ENCODE measurements around the gene FUBP1.
"Not testable (repeated sequence)": the region's sequence is repeated elsewhere in the genome, so short reads cannot be mapped to it uniquely, and the experiment has no call there.

Gene FUBP1, protein sequence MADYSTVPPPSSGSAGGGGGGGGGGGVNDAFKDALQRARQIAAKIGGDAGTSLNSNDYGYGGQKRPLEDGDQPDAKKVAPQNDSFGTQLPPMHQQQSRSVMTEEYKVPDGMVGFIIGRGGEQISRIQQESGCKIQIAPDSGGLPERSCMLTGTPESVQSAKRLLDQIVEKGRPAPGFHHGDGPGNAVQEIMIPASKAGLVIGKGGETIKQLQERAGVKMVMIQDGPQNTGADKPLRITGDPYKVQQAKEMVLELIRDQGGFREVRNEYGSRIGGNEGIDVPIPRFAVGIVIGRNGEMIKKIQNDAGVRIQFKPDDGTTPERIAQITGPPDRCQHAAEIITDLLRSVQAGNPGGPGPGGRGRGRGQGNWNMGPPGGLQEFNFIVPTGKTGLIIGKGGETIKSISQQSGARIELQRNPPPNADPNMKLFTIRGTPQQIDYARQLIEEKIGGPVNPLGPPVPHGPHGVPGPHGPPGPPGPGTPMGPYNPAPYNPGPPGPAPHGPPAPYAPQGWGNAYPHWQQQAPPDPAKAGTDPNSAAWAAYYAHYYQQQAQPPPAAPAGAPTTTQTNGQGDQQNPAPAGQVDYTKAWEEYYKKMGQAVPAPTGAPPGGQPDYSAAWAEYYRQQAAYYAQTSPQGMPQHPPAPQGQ

DNA sequence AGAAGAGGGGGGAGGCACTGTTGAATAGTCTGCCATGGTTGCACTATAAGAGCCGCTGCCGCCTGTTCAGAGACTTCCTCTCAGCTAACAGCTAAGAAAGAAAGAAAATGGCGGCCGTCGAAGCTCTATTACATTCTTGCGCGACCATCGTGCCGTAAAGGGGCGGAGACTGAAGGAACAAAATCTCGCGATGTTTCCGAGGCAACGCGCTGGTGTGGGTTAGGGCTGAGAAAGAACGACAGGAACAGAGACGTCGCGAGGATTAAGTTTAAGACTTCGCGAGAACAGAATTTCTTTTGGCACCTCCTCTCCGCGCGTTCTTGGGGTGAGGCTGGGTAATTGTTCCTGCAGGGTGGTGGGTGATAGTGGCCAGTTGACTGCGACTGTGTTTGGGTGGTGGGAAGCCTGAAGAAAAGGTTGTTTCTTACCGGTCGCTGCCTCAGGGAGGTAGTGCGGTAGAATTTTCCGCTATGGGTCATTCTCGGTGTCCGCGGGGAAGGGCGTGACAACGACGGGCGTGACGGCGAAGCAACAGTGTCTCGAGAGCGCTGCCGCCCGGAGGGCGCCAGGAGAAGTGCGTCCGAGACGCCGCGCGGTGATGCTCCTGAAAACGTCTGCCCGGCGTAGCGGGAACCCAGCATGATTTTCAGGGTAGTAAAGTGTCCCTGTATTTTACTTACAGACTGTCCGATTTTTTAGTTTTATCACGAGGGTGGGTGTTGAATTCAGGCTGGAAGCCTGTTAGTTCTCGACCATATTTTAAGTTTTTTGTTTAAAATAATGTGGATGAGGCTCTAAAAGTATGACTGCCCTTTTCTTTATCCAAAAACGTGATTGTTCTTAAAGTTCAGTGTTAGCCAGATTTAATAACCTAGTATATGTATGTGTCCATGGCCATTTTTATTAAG is at the start of gene FUBP1:
Gene FUBP1, minus strand, starts transcription at position 104 of the 908 bp plus-strand sequence. Its CDS starts 68 bp downstream, at position 36.
- peak within 1 kb of the TSS; percentile 88 for H2AFZ ChIP-seq (ENCODE audit: low read length)
- peak within 1 kb of the TSS; percentile 98 for H3K27ac ChIP-seq (ENCODE audit: low read length)
- no peaks in the 10 kb centered on the region for H3K9me3 ChIP-seq (replicated peaks; ENCODE audit: insufficient read depth, low read length)
- peak within 1 kb of the TSS; percentile 98 for H3K9ac ChIP-seq (ENCODE audit: low read length)
- H3F3A ChIP-seq (ENCODE audit: insufficient read depth, low read length) = peaks cover 21% of the 10 kb centered on the region
- peaks cover 37% of the 10 kb centered on the region for H4K20me1 ChIP-seq (ENCODE audit: insufficient read depth, low read length)
- H3K36me3 ChIP-seq (replicated peaks; ENCODE audit: insufficient read depth, low read length) = peaks cover 6% of the 10 kb centered on the region; the same call in 1 of the 2 replicates
- no peaks in the 10 kb centered on the region for H3K27me3 ChIP-seq (replicated peaks; ENCODE audit: insufficient read depth, low read length)
- H3K4me1 ChIP-seq (ENCODE audit: low read length) = peaks cover 20% of the 10 kb centered on the region
- DNase-seq = peak; percentile 99
- peak within 1 kb of the TSS; percentile 82 for H3K4me3 ChIP-seq (ENCODE audit: low read length)
- H3K9me2 ChIP-seq (replicated peaks; ENCODE audit: insufficient read depth, low read length) = no peaks in the 10 kb centered on the region
- H3K79me2 ChIP-seq (ENCODE audit: low read length) = peaks cover 73% of the 10 kb centered on the region
- TF ChIP-seq, protein P1, sequence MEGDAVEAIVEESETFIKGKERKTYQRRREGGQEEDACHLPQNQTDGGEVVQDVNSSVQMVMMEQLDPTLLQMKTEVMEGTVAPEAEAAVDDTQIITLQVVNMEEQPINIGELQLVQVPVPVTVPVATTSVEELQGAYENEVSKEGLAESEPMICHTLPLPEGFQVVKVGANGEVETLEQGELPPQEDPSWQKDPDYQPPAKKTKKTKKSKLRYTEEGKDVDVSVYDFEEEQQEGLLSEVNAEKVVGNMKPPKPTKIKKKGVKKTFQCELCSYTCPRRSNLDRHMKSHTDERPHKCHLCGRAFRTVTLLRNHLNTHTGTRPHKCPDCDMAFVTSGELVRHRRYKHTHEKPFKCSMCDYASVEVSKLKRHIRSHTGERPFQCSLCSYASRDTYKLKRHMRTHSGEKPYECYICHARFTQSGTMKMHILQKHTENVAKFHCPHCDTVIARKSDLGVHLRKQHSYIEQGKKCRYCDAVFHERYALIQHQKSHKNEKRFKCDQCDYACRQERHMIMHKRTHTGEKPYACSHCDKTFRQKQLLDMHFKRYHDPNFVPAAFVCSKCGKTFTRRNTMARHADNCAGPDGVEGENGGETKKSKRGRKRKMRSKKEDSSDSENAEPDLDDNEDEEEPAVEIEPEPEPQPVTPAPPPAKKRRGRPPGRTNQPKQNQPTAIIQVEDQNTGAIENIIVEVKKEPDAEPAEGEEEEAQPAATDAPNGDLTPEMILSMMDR (IDR thresholded peaks at IDR 0.05; ENCODE audit: low read length) = peak; percentile 73
- TF ChIP-seq EZH2 (optimal IDR thresholded peaks at IDR 0.05; ENCODE audit: low read depth, low read length) (no peak), EZH2phosphoT487 (IDR thresholded peaks at IDR 0.05; ENCODE audit: low read length) (no peak)
- peak within 1 kb of the TSS; percentile 84 for H3K4me2 ChIP-seq (ENCODE audit: low read depth, low read length)

DNA sequence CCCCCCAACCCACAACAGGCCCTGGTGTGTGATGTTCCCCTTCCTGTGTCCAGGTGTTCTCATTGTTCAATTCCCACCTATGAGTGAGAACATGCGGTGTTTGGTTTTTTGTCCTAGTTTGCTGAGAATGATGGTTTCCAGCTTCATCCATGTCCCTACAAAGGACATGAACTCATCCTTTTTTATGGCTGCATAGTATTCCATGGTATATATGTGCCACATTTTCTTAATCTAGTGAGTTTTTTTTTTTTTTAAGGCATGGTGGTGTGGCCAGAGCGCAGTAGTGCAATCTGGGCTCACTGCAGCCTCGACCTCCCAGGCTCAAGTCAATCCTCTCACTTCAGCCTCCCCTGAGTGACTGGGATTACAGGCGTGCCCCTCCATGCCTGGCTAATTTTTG is 42.3 kb upstream of the FUBP1 start:
- H3K4me3 ChIP-seq (ENCODE audit: low read length); H3F3A ChIP-seq (ENCODE audit: insufficient read depth, low read length); H3K36me3 ChIP-seq (replicated peaks; ENCODE audit: insufficient read depth, low read length); H3K9me3 ChIP-seq (replicated peaks; ENCODE audit: insufficient read depth, low read length); H3K9ac ChIP-seq (ENCODE audit: low read length); H3K27me3 ChIP-seq (replicated peaks; ENCODE audit: insufficient read depth, low read length); H3K4me1 ChIP-seq (ENCODE audit: low read length); H3K9me2 ChIP-seq (replicated peaks; ENCODE audit: insufficient read depth, low read length); H2AFZ ChIP-seq (ENCODE audit: low read length); H4K20me1 ChIP-seq (ENCODE audit: insufficient read depth, low read length); DNase-seq; H3K79me2 ChIP-seq (ENCODE audit: low read length); H3K4me2 ChIP-seq (ENCODE audit: low read depth, low read length); H3K27ac ChIP-seq (ENCODE audit: low read length): not testable (repeated sequence)

DNA sequence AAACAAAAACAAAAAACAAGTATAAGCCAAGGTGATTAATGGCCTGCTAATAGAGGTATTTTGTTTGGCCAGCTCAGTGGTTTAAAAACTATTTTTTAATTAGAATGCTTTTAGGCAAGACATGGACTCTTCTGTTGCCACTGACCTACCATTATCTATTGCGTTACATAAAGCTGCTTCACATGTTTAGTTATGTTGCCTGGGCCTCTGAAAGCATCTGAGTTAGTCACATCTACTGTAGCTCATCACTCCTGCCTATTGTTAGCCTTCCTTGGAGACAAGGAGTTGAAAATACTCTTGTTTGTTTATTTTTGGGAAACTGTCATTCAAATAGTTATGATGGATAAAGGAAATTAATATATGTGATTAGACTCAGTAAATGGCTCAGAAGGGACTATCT is 40.2 kb upstream of the FUBP1 start:
- Histone ChIP-seq H3K27me3 (replicated peaks; ENCODE audit: insufficient read depth, low read length) (no peaks in the 10 kb centered on the region), H3F3A (ENCODE audit: insufficient read depth, low read length) (no peaks in the 10 kb centered on the region), H3K79me2 (ENCODE audit: low read length) (no peaks in the 10 kb centered on the region), H3K36me3 (replicated peaks; ENCODE audit: insufficient read depth, low read length) (no peaks in the 10 kb centered on the region; the same call in 1 of the 2 replicates), H3K9me3 (replicated peaks; ENCODE audit: insufficient read depth, low read length) (no peaks in the 10 kb centered on the region), H3K4me2 (ENCODE audit: low read depth, low read length) (no peak overlapping the region), H3K4me1 (ENCODE audit: low read length) (no peaks in the 10 kb centered on the region), H4K20me1 (ENCODE audit: insufficient read depth, low read length) (no peaks in the 10 kb centered on the region), H3K4me3 (ENCODE audit: low read length) (no peak overlapping the region), H3K9me2 (replicated peaks; ENCODE audit: insufficient read depth, low read length) (no peaks in the 10 kb centered on the region), H3K27ac (ENCODE audit: low read length) (no peak overlapping the region), H2AFZ (ENCODE audit: low read length) (no peak overlapping the region), H3K9ac (ENCODE audit: low read length) (no peak overlapping the region)
- DNase-seq = no peak
- TF ChIP-seq EZH2 (optimal IDR thresholded peaks at IDR 0.05; ENCODE audit: low read depth, low read length) (no peak), EZH2phosphoT487 (IDR thresholded peaks at IDR 0.05; ENCODE audit: low read length) (no peak)
- TF ChIP-seq, protein P1 (IDR thresholded peaks at IDR 0.05; ENCODE audit: low read length) = no peak
